Endothelial cell (in vitro differentiated cells): ENCODE data around the gene KRTAP1-4. TPM values are rescaled to one million over a fixed set of nuclear protein-coding genes. Genes with fewer than 3 reads are reported as not detected.

Experiments used
- DNase-seq: peaks from one replicate; pipeline ENCODE4 v3.0.0; 2021; ENCODE audit warnings: low spot score
- H3K27ac Mint-ChIP-seq: one replicate; pipeline ENCODE4 v1.8.0; 2021; ENCODE audit warnings: mixed read lengths, inconsistent platforms; ENCODE audit not compliant: unreplicated experiment
- H3K27me3 Mint-ChIP-seq: one replicate; pipeline ENCODE4 v1.8.0; 2021; ENCODE audit warnings: mild to moderate bottlenecking, moderate library complexity, mixed read lengths, inconsistent platforms; ENCODE audit not compliant: unreplicated experiment
- H3K36me3 Mint-ChIP-seq: one replicate; pipeline ENCODE4 v1.8.0; 2021; ENCODE audit warnings: mild to moderate bottlenecking, low read depth, mixed read lengths, inconsistent platforms; ENCODE audit not compliant: unreplicated experiment
- H3K4me1 Mint-ChIP-seq: one replicate; pipeline ENCODE4 v1.8.0; 2021; ENCODE audit warnings: mild to moderate bottlenecking, mixed read lengths, inconsistent platforms; ENCODE audit not compliant: unreplicated experiment
- H3K4me3 Mint-ChIP-seq: one replicate; pipeline ENCODE4 v1.8.0; 2021; ENCODE audit warnings: mild to moderate bottlenecking, mixed read lengths, inconsistent platforms; ENCODE audit not compliant: unreplicated experiment
- H3K9me3 Mint-ChIP-seq: one replicate; pipeline ENCODE4 v1.8.0; 2021; ENCODE audit warnings: mixed read lengths, inconsistent platforms; ENCODE audit not compliant: unreplicated experiment
- CTCF ChIP-seq: fragments of 200-600 bp; sonication (generic); IDR thresholded peaks from one replicate; pipeline ENCODE4 v1.5.0; 2021; ENCODE audit warnings: antibody characterized with exemption; ENCODE audit not compliant: unreplicated experiment
- total RNA-seq: library from RNA; stranded (reverse); fragmentation: NEBNext Ultra II Directional; extraction: Animal tissue kit (Norgen Biotek cat#: 25700); gene quantifications from one replicate; pipeline ENCODE4 v1.2.1, GENCODE V29; 2021; ENCODE audit not compliant: unreplicated experiment

KRTAP1-4 gene
- total RNA-seq, 1 donor from 2014 or later, result not detected

GRCh38 chr17:41009936-41010335, 20.1 kb downstream of the KRTAP1-4 start:
- H3K4me1 Mint-ChIP-seq, result no peaks in the 10 kb centered on the region
- no peak for TF ChIP-seq CTCF
- H3K4me3 Mint-ChIP-seq, result no peak overlapping the region
- H3K27me3 Mint-ChIP-seq, result no peaks in the 10 kb centered on the region
- DNase-seq, result no peak
- no peaks in the 10 kb centered on the region for H3K36me3 Mint-ChIP-seq
- no peaks in the 10 kb centered on the region for H3K9me3 Mint-ChIP-seq
- H3K27ac Mint-ChIP-seq, result no peak overlapping the region

- Mint-ChIP-seq H3K4me1 (no peaks in the 10 kb centered on the region), H3K4me3 (no peak overlapping the region), H3K27ac (no peak overlapping the region), H3K27me3 (no peaks in the 10 kb centered on the region), H3K9me3 (no peaks in the 10 kb centered on the region), H3K36me3 (no peaks in the 10 kb centered on the region)
- DNase-seq, result no peak
- TF ChIP-seq CTCF, result no peak
Observed at GRCh38 chr17:41009301-41009760, 20.7 kb downstream of the KRTAP1-4 start.

GRCh38 chr17:41008811-41009210, 21.2 kb downstream of the KRTAP1-4 start, which contains the start of gene KRTAP3-1:
KRTAP3-1 (minus strand) TSS chr17:41009128; CDS start chr17:41009074, 54 bp downstream.
- no peak within 1 kb of the TSS for H3K4me3 Mint-ChIP-seq
- no peaks in the 10 kb centered on the region for H3K4me1 Mint-ChIP-seq
- no peak for TF ChIP-seq CTCF
- H3K36me3 Mint-ChIP-seq, result no peaks in the 10 kb centered on the region
- no peaks in the 10 kb centered on the region for H3K27me3 Mint-ChIP-seq
- DNase-seq, result no peak
- no peak within 1 kb of the TSS for H3K27ac Mint-ChIP-seq
- H3K9me3 Mint-ChIP-seq, result no peaks in the 10 kb centered on the region

- Mint-ChIP-seq H3K4me3 (no peak overlapping the region), H3K9me3 (no peaks in the 10 kb centered on the region), H3K27ac (no peak overlapping the region), H3K4me1 (no peaks in the 10 kb centered on the region), H3K27me3 (peaks cover 2% of the 10 kb centered on the region), H3K36me3 (no peaks in the 10 kb centered on the region)
- no peak for TF ChIP-seq CTCF
- DNase-seq, result no peak
Observed at GRCh38 chr17:41004397-41004796, 25.6 kb downstream of the KRTAP1-4 start.

- DNase-seq, result no peak
- no peaks in the 10 kb centered on the region for H3K36me3 Mint-ChIP-seq
- no peak for TF ChIP-seq CTCF
- no peaks in the 10 kb centered on the region for H3K4me1 Mint-ChIP-seq
- H3K27ac Mint-ChIP-seq, result no peak overlapping the region
- H3K9me3 Mint-ChIP-seq, result no peaks in the 10 kb centered on the region
- H3K27me3 Mint-ChIP-seq, result peaks cover 2% of the 10 kb centered on the region
- H3K4me3 Mint-ChIP-seq, result no peak overlapping the region
Observed at GRCh38 chr17:41003926-41004325, 26.1 kb downstream of the KRTAP1-4 start.
